A549 (cell line): ENCODE measurements around the gene XRCC6. TPM values are rescaled to one million over a fixed set of nuclear protein-coding genes. Genes with fewer than 3 reads are reported as not detected.

Source experiments
- ATAC-seq, 2 experiments: fragments of 200-7000 bp in 1 of 2; fragments of >200 bp in 1 of 2; cut with Nextera tagmentation in 1 of 2; cut with Tn5 transposase in 1 of 2; 3 replicates each; pipeline versions ENCODE4 v1.8.0 to v1.9.1; 2018 to 2020; ENCODE audit warnings: mild to moderate bottlenecking in 1 of 2, moderate library complexity in 1 of 2
- CTCF ChIA-PET: fragments of 300-600 bp; sonication (Branson Sonifier 250); formaldehyde crosslinking; extraction: SDS; loops from one replicate; lab custom pipeline; 2021; ENCODE audit warnings: antibody characterized with exemption, inconsistent platforms; lab: Yijun Ruan, JAX
- POLR2A ChIA-PET: fragments of 350-600 bp; formaldehyde crosslinking; extraction: SDS; loops from one replicate; lab custom pipeline; 2021; ENCODE audit warnings: antibody characterized with exemption, inconsistent platforms; lab: Yijun Ruan, JAX
- DNase-seq, 2 experiments: peaks; one replicate each; pipeline versions ENCODE4 v3.0.0 to v3.0.0-alpha.2; 2011 to 2016; ENCODE audit warnings: low read depth in 1 of 2, low spot score in 1 of 2
- FAIRE-seq: peaks from 2 replicates; lab custom pipeline; 2011; peaks lifted over from hg19 to GRCh38; lab: Jason Lieb, UNC
- H3K27ac ChIP-seq, 2 experiments: fragments of >200 bp; sonication (Bioruptor Twin); formaldehyde crosslinking; 3 replicates each; pipeline ENCODE4 v1.5.1; 2016 to 2017
- H3K4me1 ChIP-seq: fragments of >200 bp; sonication (Bioruptor Twin); formaldehyde crosslinking; 3 replicates; pipeline ENCODE4 v1.6.1; 2016
- H3K4me2 ChIP-seq: fragments of >200 bp; sonication (Bioruptor Twin); formaldehyde crosslinking; 3 replicates; pipeline ENCODE4 v1.6.1; 2016
- H3K4me3 ChIP-seq: fragments of >200 bp; sonication (Bioruptor Twin); formaldehyde crosslinking; 3 replicates; pipeline ENCODE4 v1.5.1; 2016
- H3K9me3 ChIP-seq: fragments of >200 bp; sonication (Bioruptor Twin); formaldehyde crosslinking; 3 replicates; pipeline ENCODE4 v1.6.1; 2016
- CBX2 ChIP-seq: fragments of 200-600 bp; sonication (generic); IDR thresholded peaks from 2 replicates; pipeline ENCODE4 v1.6.1; 2016; ENCODE audit warnings: low read depth, mild to moderate bottlenecking, borderline replicate concordance
- CHD4 ChIP-seq: fragments of 200-600 bp; sonication (generic); IDR thresholded peaks from 2 replicates; pipeline ENCODE4 v1.6.1; 2016; ENCODE audit warnings: antibody characterized with exemption, mild to moderate bottlenecking, borderline replicate concordance
- ELK1 ChIP-seq: fragments of 150-350 bp; IDR thresholded peaks from 2 replicates; pipeline ENCODE4 v1.6.1; 2014; ENCODE audit warnings: low read depth, mild to moderate bottlenecking, low read length
- HEYL ChIP-seq: fragments of 250-450 bp; sonication (Bioruptor Pico); IDR thresholded peaks from 2 replicates; pipeline ENCODE4 v1.8.0; 2021; ENCODE audit warnings: mild to moderate bottlenecking, moderate library complexity
- HOXB13 ChIP-seq: fragments of 250-450 bp; sonication (Bioruptor Pico); IDR thresholded peaks from 2 replicates; pipeline ENCODE4 v1.5.0; 2020; ENCODE audit warnings: low read depth, mild to moderate bottlenecking, moderate library complexity
- JUNB ChIP-seq: fragments of >200 bp; sonication (Bioruptor Twin); formaldehyde crosslinking; IDR thresholded peaks from 2 replicates; pipeline ENCODE4 v1.6.1; 2016
- RAD21 ChIP-seq, 2 experiments: fragments of >200 bp in 1 of 2; sonication (Bioruptor Twin) in 1 of 2; formaldehyde crosslinking in 1 of 2; IDR thresholded peaks in 1 of 2; conservative IDR thresholded peaks in 1 of 2; 2 replicates in 1 of 2; 3 replicates in 1 of 2; pipeline ENCODE4 v1.6.1; 2012 to 2018; ENCODE audit warnings: inconsistent platforms in 1 of 2
- RCOR1 ChIP-seq: fragments of 150-350 bp; IDR thresholded peaks from 2 replicates; pipeline ENCODE4 v1.6.1; 2014; ENCODE audit warnings: antibody characterized with exemption, low read length, low read depth
- SMC3 ChIP-seq: fragments of >200 bp; sonication (Bioruptor Twin); formaldehyde crosslinking; IDR thresholded peaks from 3 replicates; pipeline ENCODE4 v1.6.1; 2018; ENCODE audit warnings: inconsistent platforms
- WGBS: methylation state at CpG from one replicate; pipeline ENCODE4 v1.1.6; 2017; ENCODE audit errors: missing lambda C conversion rate; 5-methylcytosine and 5-hydroxymethylcytosine counted together
- polyA plus RNA-seq, 4 experiments: library from polyadenylated mRNA; depleted of rRNA in 3 of 4; stranded (reverse); fragments of >200 nt; fragmentation: RNase III in 1 of 4; extraction: RNeasy Plus Mini Kit Qiagen cat#74134 plus additional on column Dnase treatment in 1 of 4; gene quantifications; 2 replicates in 3 of 4; 3 replicates in 1 of 4; pipeline ENCODE4 v1.2.3, GENCODE V29; 2011 to 2017
- TF ChIP-seq, protein P1 (sequence below): fragments of >200 bp; sonication (Bioruptor Twin); formaldehyde crosslinking; IDR thresholded peaks from 3 replicates; pipeline ENCODE4 v1.5.1; 2016
- TF ChIP-seq, protein P2 (sequence below): IDR thresholded peaks from 2 replicates; pipeline ENCODE4 v1.6.1; 2012
- TF ChIP-seq, protein P3 (sequence below): fragments of >200 bp; sonication (Bioruptor Twin); formaldehyde crosslinking; IDR thresholded peaks from 2 replicates; pipeline ENCODE4 v1.6.1; 2016

The XRCC6 gene
- polyA plus RNA-seq, 2 of the 4 experiments (the other 2 are of a cell fraction): 139 to 556 TPM

DNA sequence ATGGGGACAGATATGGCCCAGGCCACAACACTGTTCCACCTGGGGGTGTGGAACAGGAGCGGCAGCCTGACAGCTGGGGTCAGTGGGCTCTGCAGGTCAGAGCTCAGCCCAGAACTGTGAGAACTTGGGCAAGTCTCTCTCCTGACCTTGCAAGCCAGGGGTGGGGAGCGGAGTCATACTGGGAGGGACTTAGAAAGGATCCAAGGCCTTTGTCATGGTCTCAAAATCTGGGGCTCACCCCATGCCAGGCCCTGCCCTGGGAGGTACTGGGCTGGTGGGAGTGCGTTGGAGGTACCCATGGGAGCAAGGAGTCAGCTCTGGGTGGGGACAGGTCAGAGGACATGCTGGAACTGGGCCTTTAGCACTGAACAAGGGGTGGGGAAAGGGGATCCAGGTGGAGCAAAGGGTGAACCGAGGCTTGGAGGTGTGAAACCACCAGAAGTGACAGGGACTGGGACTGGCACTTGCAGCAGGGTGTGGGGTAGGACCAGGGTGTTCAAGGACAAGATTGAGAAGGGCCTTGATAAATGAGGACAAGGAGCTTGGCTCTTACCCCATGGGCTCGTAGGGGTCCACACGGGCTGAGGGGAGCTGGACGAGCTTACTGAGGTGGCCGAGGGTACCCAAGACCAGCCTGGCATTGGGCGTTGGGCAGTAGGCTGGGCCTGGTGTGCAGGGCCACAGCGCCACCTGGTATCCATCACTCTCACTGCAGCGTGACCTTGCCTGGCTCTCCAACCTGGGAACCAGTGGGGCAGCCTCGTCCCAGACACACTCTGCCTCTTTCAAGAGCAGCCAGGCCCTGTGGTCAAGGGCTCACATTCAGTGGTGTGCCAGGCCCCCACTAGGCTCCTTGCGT lies 24.1 kb upstream of the XRCC6 start:
- POLR2A ChIA-PET: interaction anchor here (0.6 to 1.7 kb wide), 2 partner anchors 7 to 59 kb away, joined by 6 to 7 read pairs; partner anchors contain the start of gene PMM1
- no peak overlapping the region for H3K4me3 ChIP-seq
- ATAC-seq (peak; percentile 89 to 95), DNase-seq (peak; percentile 60 to 61), FAIRE-seq (no peak)
- CTCF ChIA-PET: interaction anchor here (0.8 to 3.9 kb wide), 33 partner anchors 8 to 193 kb away, joined by 3 to 46 read pairs (median 6); partner anchors contain the start of genes CSDC2, DESI1, PMM1 and POLR3H
- H3K27ac ChIP-seq: peak overlapping the region in 1 of 2 experiments; percentile 58; a peak in 3 of 6 replicates
- no peaks in the 10 kb centered on the region for H3K9me3 ChIP-seq
- WGBS: 21% methylated on average over 9 of the region's 13 CpGs
- peak; percentile 73 for TF ChIP-seq SMC3
- TF ChIP-seq HOXB13 (CRISPR knock-in tag): no peak
- peak; percentile 76 to 86 for TF ChIP-seq RAD21 (conservative IDR thresholded peaks at IDR 0.05 in 1 of 2, IDR thresholded peaks at IDR 0.05 in 1 of 2)
- TF ChIP-seq, protein P1, sequence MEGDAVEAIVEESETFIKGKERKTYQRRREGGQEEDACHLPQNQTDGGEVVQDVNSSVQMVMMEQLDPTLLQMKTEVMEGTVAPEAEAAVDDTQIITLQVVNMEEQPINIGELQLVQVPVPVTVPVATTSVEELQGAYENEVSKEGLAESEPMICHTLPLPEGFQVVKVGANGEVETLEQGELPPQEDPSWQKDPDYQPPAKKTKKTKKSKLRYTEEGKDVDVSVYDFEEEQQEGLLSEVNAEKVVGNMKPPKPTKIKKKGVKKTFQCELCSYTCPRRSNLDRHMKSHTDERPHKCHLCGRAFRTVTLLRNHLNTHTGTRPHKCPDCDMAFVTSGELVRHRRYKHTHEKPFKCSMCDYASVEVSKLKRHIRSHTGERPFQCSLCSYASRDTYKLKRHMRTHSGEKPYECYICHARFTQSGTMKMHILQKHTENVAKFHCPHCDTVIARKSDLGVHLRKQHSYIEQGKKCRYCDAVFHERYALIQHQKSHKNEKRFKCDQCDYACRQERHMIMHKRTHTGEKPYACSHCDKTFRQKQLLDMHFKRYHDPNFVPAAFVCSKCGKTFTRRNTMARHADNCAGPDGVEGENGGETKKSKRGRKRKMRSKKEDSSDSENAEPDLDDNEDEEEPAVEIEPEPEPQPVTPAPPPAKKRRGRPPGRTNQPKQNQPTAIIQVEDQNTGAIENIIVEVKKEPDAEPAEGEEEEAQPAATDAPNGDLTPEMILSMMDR: peak; percentile 68
- TF ChIP-seq, protein P2, sequence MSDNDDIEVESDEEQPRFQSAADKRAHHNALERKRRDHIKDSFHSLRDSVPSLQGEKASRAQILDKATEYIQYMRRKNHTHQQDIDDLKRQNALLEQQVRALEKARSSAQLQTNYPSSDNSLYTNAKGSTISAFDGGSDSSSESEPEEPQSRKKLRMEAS: 0 out of 2 replicates have a peak, but pooled peaks have one; percentile 25
- H3K4me1 ChIP-seq: peaks cover 23% of the 10 kb centered on the region
- no peak overlapping the region; the same call in 2 of the 3 replicates for H3K4me2 ChIP-seq

GRCh38 chr22:41597635-41597953 lies 23.5 kb upstream of the XRCC6 start:
- POLR2A ChIA-PET: interaction anchor here (1.7 kb wide), 1 partner anchor 8 kb away, joined by 7 read pairs; the partner anchor contains the start of gene PMM1
- 82% methylated on average over 2 of the region's 2 CpGs for WGBS

GRCh38 chr22:41598081-41598480 lies 23.0 kb upstream of the XRCC6 start:
- no peak for FAIRE-seq
- Histone ChIP-seq H3K4me1 (peaks cover 23% of the 10 kb centered on the region), H3K9me3 (no peaks in the 10 kb centered on the region), H3K4me2 (no peak overlapping the region), H3K27ac (peak overlapping the region in 1 of 2 experiments; percentile 52; a peak in 2 of 6 replicates), H3K4me3 (no peak overlapping the region)
- DNase-seq: no peak
- CTCF ChIA-PET: interaction anchor here (0.9 to 3.9 kb wide), 27 partner anchors 9 to 194 kb away, joined by 3 to 46 read pairs (median 7); partner anchors contain the start of genes PMM1 and POLR3H
- TF ChIP-seq JUNB: no peak
- TF ChIP-seq RCOR1: no peak
- TF ChIP-seq ELK1: no peak
- TF ChIP-seq HEYL: no peak
- TF ChIP-seq CBX2: no peak
- no peak for TF ChIP-seq CHD4
- ATAC-seq: peak; percentile 66 to 85
- POLR2A ChIA-PET: interaction anchor here (1.7 kb wide), 1 partner anchor 8 kb away, joined by 7 read pairs; the partner anchor contains the start of gene PMM1
- 44% methylated on average over 4 of the region's 5 CpGs for WGBS

More at GRCh38 chr22:41597635-41597953, 23.5 kb upstream of the XRCC6 start:
- TF ChIP-seq, protein P3, sequence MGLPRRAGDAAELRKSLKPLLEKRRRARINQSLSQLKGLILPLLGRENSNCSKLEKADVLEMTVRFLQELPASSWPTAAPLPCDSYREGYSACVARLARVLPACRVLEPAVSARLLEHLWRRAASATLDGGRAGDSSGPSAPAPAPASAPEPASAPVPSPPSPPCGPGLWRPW: no peak
- DNase-seq (no peak), FAIRE-seq (no peak), ATAC-seq (peak in 1 of 2 experiments; percentile 22; a peak in 3 of 6 replicates)
- Histone ChIP-seq H3K4me2 (no peak overlapping the region; the same call in 2 of the 3 replicates), H3K9me3 (no peaks in the 10 kb centered on the region), H3K4me3 (no peak overlapping the region), H3K4me1 (peaks cover 23% of the 10 kb centered on the region), H3K27ac (peak overlapping the region in 1 of 2 experiments; percentile 58; a peak in 3 of 6 replicates)
- CTCF ChIA-PET: interaction anchor here (0.9 to 3.9 kb wide), 29 partner anchors 9 to 193 kb away, joined by 3 to 46 read pairs (median 7); partner anchors contain the start of genes PMM1 and POLR3H
